ENCODE results near the gene MYO16. TPM values are rescaled to one million over a fixed set of nuclear protein-coding genes. Genes with fewer than 3 reads are reported as not detected.

MYO16 gene
- polyA plus RNA-seq, 1 donor from 2014 or later = 2.5 TPM

- no peaks in the 10 kb centered on the region for H3K79me2 ChIP-seq (replicated peaks; ENCODE audit: insufficient read depth, low read length)
- no peak overlapping the region for H3K4me3 ChIP-seq (ENCODE audit: low read length)
- no peak overlapping the region for H3K27ac ChIP-seq (ENCODE audit: low read length)
- H4K20me1 ChIP-seq (ENCODE audit: insufficient read depth) = no peaks in the 10 kb centered on the region
- H2AFZ ChIP-seq (ENCODE audit: low read depth, low read length) = no peak overlapping the region
- no peaks in the 10 kb centered on the region for H3F3A ChIP-seq (ENCODE audit: insufficient read depth, low read length, poor library complexity, severe bottlenecking)
- no peaks in the 10 kb centered on the region for H3K9me2 ChIP-seq (ENCODE audit: insufficient read depth, low read length)
- TF ChIP-seq MXI1 (conservative IDR thresholded peaks at IDR 0.05; ENCODE audit: poor library complexity, severe bottlenecking) = no peak
- no peak for TF ChIP-seq CTCF (IDR thresholded peaks at IDR 0.05; ENCODE audit: poor library complexity, severe bottlenecking)
- no peak for TF ChIP-seq EZH2 (IDR thresholded peaks at IDR 0.05; ENCODE audit: borderline replicate concordance, insufficient read depth, low read length, poor library complexity, severe bottlenecking)
- TF ChIP-seq EP300 (conservative IDR thresholded peaks at IDR 0.05; ENCODE audit: poor library complexity, severe bottlenecking) = no peak
- TF ChIP-seq POLR2AphosphoS5 (IDR thresholded peaks at IDR 0.05) = no peak
- TF ChIP-seq TAF1 (IDR thresholded peaks at IDR 0.05; ENCODE audit: low read depth) = no peak
- no peak for TF ChIP-seq SMC3 (conservative IDR thresholded peaks at IDR 0.05; ENCODE audit: poor library complexity)
- TF ChIP-seq, protein P1, sequence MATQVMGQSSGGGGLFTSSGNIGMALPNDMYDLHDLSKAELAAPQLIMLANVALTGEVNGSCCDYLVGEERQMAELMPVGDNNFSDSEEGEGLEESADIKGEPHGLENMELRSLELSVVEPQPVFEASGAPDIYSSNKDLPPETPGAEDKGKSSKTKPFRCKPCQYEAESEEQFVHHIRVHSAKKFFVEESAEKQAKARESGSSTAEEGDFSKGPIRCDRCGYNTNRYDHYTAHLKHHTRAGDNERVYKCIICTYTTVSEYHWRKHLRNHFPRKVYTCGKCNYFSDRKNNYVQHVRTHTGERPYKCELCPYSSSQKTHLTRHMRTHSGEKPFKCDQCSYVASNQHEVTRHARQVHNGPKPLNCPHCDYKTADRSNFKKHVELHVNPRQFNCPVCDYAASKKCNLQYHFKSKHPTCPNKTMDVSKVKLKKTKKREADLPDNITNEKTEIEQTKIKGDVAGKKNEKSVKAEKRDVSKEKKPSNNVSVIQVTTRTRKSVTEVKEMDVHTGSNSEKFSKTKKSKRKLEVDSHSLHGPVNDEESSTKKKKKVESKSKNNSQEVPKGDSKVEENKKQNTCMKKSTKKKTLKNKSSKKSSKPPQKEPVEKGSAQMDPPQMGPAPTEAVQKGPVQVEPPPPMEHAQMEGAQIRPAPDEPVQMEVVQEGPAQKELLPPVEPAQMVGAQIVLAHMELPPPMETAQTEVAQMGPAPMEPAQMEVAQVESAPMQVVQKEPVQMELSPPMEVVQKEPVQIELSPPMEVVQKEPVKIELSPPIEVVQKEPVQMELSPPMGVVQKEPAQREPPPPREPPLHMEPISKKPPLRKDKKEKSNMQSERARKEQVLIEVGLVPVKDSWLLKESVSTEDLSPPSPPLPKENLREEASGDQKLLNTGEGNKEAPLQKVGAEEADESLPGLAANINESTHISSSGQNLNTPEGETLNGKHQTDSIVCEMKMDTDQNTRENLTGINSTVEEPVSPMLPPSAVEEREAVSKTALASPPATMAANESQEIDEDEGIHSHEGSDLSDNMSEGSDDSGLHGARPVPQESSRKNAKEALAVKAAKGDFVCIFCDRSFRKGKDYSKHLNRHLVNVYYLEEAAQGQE (IDR thresholded peaks at IDR 0.05; ENCODE audit: borderline replicate concordance) = no peak
- TF ChIP-seq RAD21 (conservative IDR thresholded peaks at IDR 0.05) = no peak
- no peak overlapping the region for H3K4me2 ChIP-seq (ENCODE audit: low read length)
- no peaks in the 10 kb centered on the region for H3K36me3 ChIP-seq (ENCODE audit: insufficient read depth, low read length)
- no peaks in the 10 kb centered on the region for H3K9me3 ChIP-seq (ENCODE audit: low read length)
- no peaks in the 10 kb centered on the region for H3K27me3 ChIP-seq (ENCODE audit: insufficient read depth, low read depth, low read length)
- H3K9ac ChIP-seq (ENCODE audit: low read length) = no peak overlapping the region
These were observed 445.4 kb downstream of the MYO16 start for GRCh38 chr13:109074853-109075252.

DNA sequence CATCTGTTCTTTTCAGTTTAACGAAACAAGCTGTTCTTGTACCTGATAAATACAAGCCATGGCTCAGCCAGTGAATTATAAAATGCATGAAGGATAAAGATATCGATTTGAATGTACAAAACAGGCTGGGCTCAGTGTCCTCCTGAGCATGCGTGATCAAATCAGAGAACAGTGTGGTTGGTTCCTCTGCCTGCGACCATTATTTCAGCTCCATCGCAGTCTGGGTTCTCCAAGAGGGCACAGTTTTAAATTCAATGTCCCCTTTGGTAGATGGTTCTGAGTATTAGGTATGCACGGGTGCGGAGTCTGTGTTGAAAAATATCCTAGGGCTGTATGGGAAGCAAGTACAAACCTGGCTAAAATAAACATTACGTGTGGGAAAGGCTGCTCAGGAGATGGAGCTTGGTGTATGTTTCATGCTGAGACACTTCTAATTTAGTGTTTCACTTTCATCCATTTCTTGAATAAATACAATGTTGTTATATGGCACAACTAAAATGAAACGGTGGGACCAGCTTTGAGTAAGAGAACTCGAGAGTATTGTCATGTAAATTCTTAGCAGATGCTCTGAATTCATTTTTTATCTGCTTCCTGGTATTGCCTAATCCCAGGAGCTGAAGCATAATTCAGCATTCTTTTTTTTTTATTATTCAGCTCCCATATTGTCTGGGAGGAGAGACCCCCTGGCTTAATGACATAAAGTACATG lies 458.7 kb downstream of the MYO16 start:
- no peaks in the 10 kb centered on the region for H3K9me3 ChIP-seq (ENCODE audit: low read length)
- no peaks in the 10 kb centered on the region for H3K27me3 ChIP-seq (ENCODE audit: insufficient read depth, low read depth, low read length)
- TF ChIP-seq RAD21 (conservative IDR thresholded peaks at IDR 0.05) (no peak), MXI1 (conservative IDR thresholded peaks at IDR 0.05; ENCODE audit: poor library complexity, severe bottlenecking) (no peak), POLR2AphosphoS5 (IDR thresholded peaks at IDR 0.05) (no peak), EZH2 (IDR thresholded peaks at IDR 0.05; ENCODE audit: borderline replicate concordance, insufficient read depth, low read length, poor library complexity, severe bottlenecking) (no peak), EP300 (conservative IDR thresholded peaks at IDR 0.05; ENCODE audit: poor library complexity, severe bottlenecking) (no peak), TAF1 (IDR thresholded peaks at IDR 0.05; ENCODE audit: low read depth) (no peak), SMC3 (conservative IDR thresholded peaks at IDR 0.05; ENCODE audit: poor library complexity) (no peak), CTCF (IDR thresholded peaks at IDR 0.05; ENCODE audit: poor library complexity, severe bottlenecking) (no peak)
- TF ChIP-seq, protein P1 (IDR thresholded peaks at IDR 0.05; ENCODE audit: borderline replicate concordance) = no peak
- no peaks in the 10 kb centered on the region for H3K9me2 ChIP-seq (ENCODE audit: insufficient read depth, low read length)
- no peak overlapping the region for H2AFZ ChIP-seq (ENCODE audit: low read depth, low read length)
- no peaks in the 10 kb centered on the region for H3F3A ChIP-seq (ENCODE audit: insufficient read depth, low read length, poor library complexity, severe bottlenecking)
- no peaks in the 10 kb centered on the region for H3K79me2 ChIP-seq (replicated peaks; ENCODE audit: insufficient read depth, low read length)
- H4K20me1 ChIP-seq (ENCODE audit: insufficient read depth) = no peaks in the 10 kb centered on the region
- H3K4me3 ChIP-seq (ENCODE audit: low read length) = no peak overlapping the region
- H3K27ac ChIP-seq (ENCODE audit: low read length) = no peak overlapping the region
- H3K36me3 ChIP-seq (ENCODE audit: insufficient read depth, low read length) = no peaks in the 10 kb centered on the region
- no peak overlapping the region for H3K9ac ChIP-seq (ENCODE audit: low read length)
- no peak overlapping the region for H3K4me2 ChIP-seq (ENCODE audit: low read length)

Data from neural cell (in vitro differentiated cells).